ENCODE results near the gene KLF3. TPM values are rescaled to one million over a fixed set of nuclear protein-coding genes. Genes with fewer than 3 reads are reported as not detected.

The KLF3 gene
- total RNA-seq, 2 donors from 2014 or later: 91.7 to 95.2 TPM

GRCh38 chr4:38684271-38684670 lies 20.3 kb downstream of the KLF3 start:
- peaks cover 5% of the 10 kb centered on the region for H3K36me3 Mint-ChIP-seq (ENCODE audit: low read depth)
- H3K4me1 Mint-ChIP-seq: peaks cover 42% of the 10 kb centered on the region
- no peak overlapping the region for H3K27ac Mint-ChIP-seq
- no peaks in the 10 kb centered on the region for H3K9me3 ChIP-seq (ENCODE audit: control insufficient read depth, low read length, poor library complexity, severe bottlenecking)
- ATAC-seq: peak; percentile 68
- no peak for DNase-seq
- H3K27me3 Mint-ChIP-seq: no peaks in the 10 kb centered on the region
- H3K4me3 Mint-ChIP-seq: peak overlapping the region; percentile 63

GRCh38 chr4:38684951-38685844 lies 21.2 kb downstream of the KLF3 start:
- peaks cover 37% of the 10 kb centered on the region for H3K4me1 Mint-ChIP-seq
- H3K27ac Mint-ChIP-seq: no peak overlapping the region
- no peaks in the 10 kb centered on the region for H3K9me3 ChIP-seq (ENCODE audit: control insufficient read depth, low read length, poor library complexity, severe bottlenecking)
- ATAC-seq: no peak
- H3K36me3 Mint-ChIP-seq (ENCODE audit: low read depth): peaks cover 6% of the 10 kb centered on the region
- peak overlapping the region; percentile 63 for H3K4me3 Mint-ChIP-seq
- H3K27me3 Mint-ChIP-seq: no peaks in the 10 kb centered on the region
- no peak for DNase-seq

- Mint-ChIP-seq H3K36me3 (ENCODE audit: low read depth) (peaks cover 7% of the 10 kb centered on the region), H3K27me3 (no peaks in the 10 kb centered on the region), H3K4me1 (peaks cover 36% of the 10 kb centered on the region), H3K27ac (peak overlapping the region; percentile 81), H3K4me3 (no peak overlapping the region)
- H3K9me3 ChIP-seq (ENCODE audit: control insufficient read depth, low read length, poor library complexity, severe bottlenecking): no peaks in the 10 kb centered on the region
- DNase-seq (no peak), ATAC-seq (no peak)
Measured at GRCh38 chr4:38686682-38687081, 22.7 kb downstream of the KLF3 start.

- DNase-seq: no peak
- Mint-ChIP-seq H3K27me3 (no peaks in the 10 kb centered on the region), H3K4me3 (no peak overlapping the region), H3K36me3 (ENCODE audit: low read depth) (peaks cover 7% of the 10 kb centered on the region), H3K27ac (peak overlapping the region; percentile 81), H3K4me1 (peaks cover 33% of the 10 kb centered on the region)
- H3K9me3 ChIP-seq (ENCODE audit: control insufficient read depth, low read length, poor library complexity, severe bottlenecking): no peaks in the 10 kb centered on the region
- ATAC-seq: peak; percentile 34
Measured at GRCh38 chr4:38687571-38688011, 23.6 kb downstream of the KLF3 start.

- H3K9me3 ChIP-seq (ENCODE audit: control insufficient read depth, low read length, poor library complexity, severe bottlenecking): no peaks in the 10 kb centered on the region
- Mint-ChIP-seq H3K27me3 (no peaks in the 10 kb centered on the region), H3K36me3 (ENCODE audit: low read depth) (peaks cover 7% of the 10 kb centered on the region), H3K4me3 (no peak overlapping the region), H3K4me1 (peaks cover 30% of the 10 kb centered on the region), H3K27ac (no peak overlapping the region)
- ATAC-seq (no peak), DNase-seq (no peak)
Measured at GRCh38 chr4:38688676-38689355, 24.8 kb downstream of the KLF3 start.

GRCh38 chr4:38691251-38692008 lies 27.4 kb downstream of the KLF3 start:
- no peak for ATAC-seq
- Mint-ChIP-seq H3K27ac (no peak overlapping the region), H3K4me1 (peaks cover 21% of the 10 kb centered on the region)

GRCh38 chr4:38692421-38692820 lies 28.4 kb downstream of the KLF3 start:
- H3K27ac Mint-ChIP-seq: no peak overlapping the region
- H3K4me1 Mint-ChIP-seq: peaks cover 19% of the 10 kb centered on the region
- no peaks in the 10 kb centered on the region for H3K9me3 ChIP-seq (ENCODE audit: control insufficient read depth, low read length, poor library complexity, severe bottlenecking)
- ATAC-seq (no peak), DNase-seq (no peak)
- no peaks in the 10 kb centered on the region for H3K27me3 Mint-ChIP-seq
- no peak overlapping the region for H3K4me3 Mint-ChIP-seq
- peaks cover 18% of the 10 kb centered on the region for H3K36me3 Mint-ChIP-seq (ENCODE audit: low read depth)

More at GRCh38 chr4:38691251-38692008, 27.4 kb downstream of the KLF3 start:
- Mint-ChIP-seq H3K36me3 (ENCODE audit: low read depth) (peaks cover 13% of the 10 kb centered on the region), H3K27me3 (no peaks in the 10 kb centered on the region), H3K4me3 (no peak overlapping the region)
- DNase-seq: no peak
- H3K9me3 ChIP-seq (ENCODE audit: control insufficient read depth, low read length, poor library complexity, severe bottlenecking): no peaks in the 10 kb centered on the region

GRCh38 chr4:38693569-38693968 lies 29.6 kb downstream of the KLF3 start:
- Mint-ChIP-seq H3K27me3 (no peaks in the 10 kb centered on the region), H3K27ac (peak overlapping the region; percentile 89), H3K36me3 (ENCODE audit: low read depth) (peaks cover 21% of the 10 kb centered on the region), H3K4me1 (peaks cover 15% of the 10 kb centered on the region), H3K4me3 (no peak overlapping the region)
- DNase-seq (no peak), ATAC-seq (no peak)
- no peaks in the 10 kb centered on the region for H3K9me3 ChIP-seq (ENCODE audit: control insufficient read depth, low read length, poor library complexity, severe bottlenecking)

GRCh38 chr4:38694330-38694729 lies 30.3 kb downstream of the KLF3 start:
- Mint-ChIP-seq H3K27me3 (no peaks in the 10 kb centered on the region), H3K36me3 (ENCODE audit: low read depth) (peaks cover 21% of the 10 kb centered on the region), H3K27ac (peak overlapping the region; percentile 89), H3K4me1 (peaks cover 15% of the 10 kb centered on the region), H3K4me3 (peak overlapping the region; percentile 45)
- no peak for ATAC-seq
- DNase-seq: no peak
- H3K9me3 ChIP-seq (ENCODE audit: control insufficient read depth, low read length, poor library complexity, severe bottlenecking): no peaks in the 10 kb centered on the region

- ATAC-seq (no peak), DNase-seq (no peak)
- no peaks in the 10 kb centered on the region for H3K27me3 Mint-ChIP-seq
- H3K4me1 Mint-ChIP-seq: peaks cover 12% of the 10 kb centered on the region
- H3K4me3 Mint-ChIP-seq: no peak overlapping the region
- no peaks in the 10 kb centered on the region for H3K9me3 ChIP-seq (ENCODE audit: control insufficient read depth, low read length, poor library complexity, severe bottlenecking)
- H3K27ac Mint-ChIP-seq: peak overlapping the region; percentile 89
- peaks cover 15% of the 10 kb centered on the region for H3K36me3 Mint-ChIP-seq (ENCODE audit: low read depth)
Measured at GRCh38 chr4:38695809-38696208, 31.8 kb downstream of the KLF3 start.

- ATAC-seq (no peak), DNase-seq (no peak)
- H3K9me3 ChIP-seq (ENCODE audit: control insufficient read depth, low read length, poor library complexity, severe bottlenecking): no peaks in the 10 kb centered on the region
- peak overlapping the region; percentile 59 for H3K27ac Mint-ChIP-seq
- no peaks in the 10 kb centered on the region for H3K27me3 Mint-ChIP-seq
- H3K4me1 Mint-ChIP-seq: peaks cover 12% of the 10 kb centered on the region
- H3K4me3 Mint-ChIP-seq: no peak overlapping the region
- H3K36me3 Mint-ChIP-seq (ENCODE audit: low read depth): peaks cover 15% of the 10 kb centered on the region
Measured at GRCh38 chr4:38696697-38697096, 32.7 kb downstream of the KLF3 start.

- Mint-ChIP-seq H3K36me3 (ENCODE audit: low read depth) (peaks cover 15% of the 10 kb centered on the region), H3K4me1 (peaks cover 12% of the 10 kb centered on the region), H3K4me3 (no peak overlapping the region), H3K27ac (no peak overlapping the region), H3K27me3 (no peaks in the 10 kb centered on the region)
- ATAC-seq (no peak), DNase-seq (no peak)
- H3K9me3 ChIP-seq (ENCODE audit: control insufficient read depth, low read length, poor library complexity, severe bottlenecking): no peaks in the 10 kb centered on the region
Measured at GRCh38 chr4:38698176-38698575, 34.2 kb downstream of the KLF3 start.

GRCh38 chr4:38699112-38699511 lies 35.1 kb downstream of the KLF3 start:
- no peak for ATAC-seq
- no peaks in the 10 kb centered on the region for H3K27me3 Mint-ChIP-seq
- H3K27ac Mint-ChIP-seq: no peak overlapping the region
- no peak overlapping the region for H3K4me3 Mint-ChIP-seq
- no peak for DNase-seq
- H3K36me3 Mint-ChIP-seq (ENCODE audit: low read depth): peaks cover 15% of the 10 kb centered on the region
- peaks cover 16% of the 10 kb centered on the region for H3K4me1 Mint-ChIP-seq
- H3K9me3 ChIP-seq (ENCODE audit: control insufficient read depth, low read length, poor library complexity, severe bottlenecking): no peaks in the 10 kb centered on the region

Measured in T-helper 17 cell (primary cell).